H1 (cell line): ENCODE measurements around the gene TAX1BP1. TPM values are rescaled to one million over a fixed set of nuclear protein-coding genes. Genes with fewer than 3 reads are reported as not detected.

ENCODE experiments used
- CTCF ChIA-PET: fragments of 300-600 bp; sonication (Branson Sonifier 250); formaldehyde crosslinking; loops from one replicate; lab custom pipeline; 2021; ENCODE audit not compliant: partially characterized antibody; lab: Charles Lee
- POLR2A ChIA-PET: fragments of 300-600 bp; sonication (Branson Sonifier 250); formaldehyde crosslinking; loops from one replicate; lab custom pipeline; 2021; ENCODE audit warnings: inconsistent platforms; ENCODE audit not compliant: partially characterized antibody; lab: Charles Lee
- DNase-seq, 2 experiments: peaks; one replicate each; pipeline versions ENCODE4 v3.0.0 to v3.0.0-alpha.2; 2010 to 2022; ENCODE audit warnings: low spot score in 2 of 2, low read depth in 1 of 2, mixed read lengths in 1 of 2
- FAIRE-seq: peaks from 2 replicates; lab custom pipeline; 2011; peaks lifted over from hg19 to GRCh38; lab: Jason Lieb, UNC
- H2AFZ ChIP-seq: 2 replicates; pipeline ENCODE4 v1.8.1; 2012; ENCODE audit warnings: low read length, inconsistent platforms
- H2AK5ac ChIP-seq: 2 replicates; pipeline ENCODE4 v1.6.1; 2013; ENCODE audit warnings: low read depth, low read length
- H2BK120ac ChIP-seq: replicated peaks from 2 replicates; pipeline ENCODE3; 2013; ENCODE audit warnings: low read depth, low read length, inconsistent platforms
- H2BK12ac ChIP-seq: 2 replicates; pipeline ENCODE4 v1.6.1; 2013; ENCODE audit warnings: low read depth, low read length
- H2BK15ac ChIP-seq: 2 replicates; pipeline ENCODE4 v1.6.1; 2013; ENCODE audit warnings: low read length
- H2BK20ac ChIP-seq: 2 replicates; pipeline ENCODE4 v1.6.1; 2013; ENCODE audit warnings: low read length
- H2BK5ac ChIP-seq: 2 replicates; pipeline ENCODE4 v1.6.1; 2013; ENCODE audit warnings: low read depth, low read length
- H3K14ac ChIP-seq: 2 replicates; pipeline ENCODE4 v1.6.1; 2013; ENCODE audit warnings: inconsistent platforms; ENCODE audit not compliant: insufficient read length
- H3K18ac ChIP-seq: 2 replicates; pipeline ENCODE4 v1.6.1; 2013; ENCODE audit warnings: low read length; ENCODE audit errors: extremely low read depth
- H3K23ac ChIP-seq: 2 replicates; pipeline ENCODE4 v1.6.1; 2013; ENCODE audit warnings: inconsistent platforms; ENCODE audit not compliant: insufficient read length
- H3K23me2 ChIP-seq: 2 replicates; pipeline ENCODE4 v1.6.1; 2013; ENCODE audit warnings: low read depth, low read length
- H3K27ac ChIP-seq: 2 replicates; pipeline ENCODE4 v1.6.1; 2011; ENCODE audit warnings: low read depth, low read length, inconsistent platforms
- H3K27me3 ChIP-seq, 4 experiments: replicated peaks in 1 of 4; 1 replicate in 1 of 4; 2 replicates in 3 of 4; pipeline versions ENCODE4 v1.6.1 to v1.8.1; 2011 to 2013; ENCODE audit warnings: low read length in 3 of 4, mild to moderate bottlenecking in 3 of 4, inconsistent platforms in 2 of 4, mixed read lengths in 2 of 4, moderate library complexity in 1 of 4; ENCODE audit not compliant: control insufficient read depth in 3 of 4, insufficient read depth in 3 of 4; ENCODE audit errors: extremely low read depth in 1 of 4
- H3K36me3 ChIP-seq, 4 experiments: 2 replicates each; pipeline versions ENCODE4 v1.6.1 to v1.8.1; 2011 to 2013; ENCODE audit warnings: mild to moderate bottlenecking in 4 of 4, low read length in 3 of 4, moderate library complexity in 2 of 4, control low read depth in 1 of 4, inconsistent platforms in 1 of 4; ENCODE audit not compliant: insufficient read depth in 4 of 4, control insufficient read depth in 2 of 4
- H3K4ac ChIP-seq: replicated peaks from 2 replicates; pipeline ENCODE3; 2013; ENCODE audit warnings: low read length, low read depth, mixed read lengths, inconsistent platforms; ENCODE audit not compliant: insufficient read length
- H3K4me1 ChIP-seq, 4 experiments: replicated peaks in 1 of 4; 1 replicate in 1 of 4; 2 replicates in 3 of 4; pipeline versions ENCODE4 v1.6.1 to v1.8.1; 2011 to 2013; ENCODE audit warnings: low read length in 3 of 4, inconsistent platforms in 2 of 4, mixed read lengths in 1 of 4; ENCODE audit not compliant: insufficient read depth in 4 of 4, control insufficient read depth in 3 of 4
- H3K4me2 ChIP-seq, 2 experiments: 2 replicates each; pipeline versions ENCODE4 v1.6.1 to v1.8.1; 2011 to 2013; ENCODE audit warnings: low read depth in 2 of 2, low read length in 2 of 2, control low read depth in 1 of 2, inconsistent platforms in 1 of 2, mild to moderate bottlenecking in 1 of 2; ENCODE audit not compliant: insufficient read depth in 1 of 2
- H3K4me3 ChIP-seq, 4 experiments: fragments of 200-600, 300-600 bp in 1 of 4; sonication (generic), shearing (Covaris generic), sonication (Bioruptor Twin) in 1 of 4; 2 replicates each; pipeline versions ENCODE4 v1.5.1 to v1.8.1; 2011 to 2016; ENCODE audit warnings: low read length in 4 of 4, low read depth in 3 of 4, control low read depth in 2 of 4, inconsistent platforms in 2 of 4, mild to moderate bottlenecking in 2 of 4, mixed read lengths in 1 of 4, moderate library complexity in 1 of 4; ENCODE audit not compliant: insufficient read depth in 2 of 4; ENCODE audit errors: extremely low read depth in 1 of 4
- H3K56ac ChIP-seq: replicated peaks from 2 replicates; pipeline ENCODE3; 2013; ENCODE audit warnings: low read depth, mild to moderate bottlenecking, mixed read lengths, low read length, inconsistent platforms; ENCODE audit not compliant: insufficient read length
- H3K79me1 ChIP-seq: 2 replicates; pipeline ENCODE4 v1.6.1; 2013; ENCODE audit warnings: low read depth, low read length, control low read depth
- H3K79me2 ChIP-seq, 2 experiments: 2 replicates each; pipeline versions ENCODE4 v1.6.1 to v1.8.1; 2012 to 2013; ENCODE audit warnings: low read length in 2 of 2, mild to moderate bottlenecking in 2 of 2, inconsistent platforms in 1 of 2; ENCODE audit not compliant: insufficient read depth in 2 of 2, control insufficient read depth in 1 of 2
- H3K9ac ChIP-seq, 4 experiments: replicated peaks in 1 of 4; 1 replicate in 1 of 4; 2 replicates in 3 of 4; pipeline versions ENCODE4 v1.6.1 to v1.8.1; 2011 to 2013; ENCODE audit warnings: low read depth in 3 of 4, low read length in 3 of 4, control low read depth in 2 of 4, mild to moderate bottlenecking in 2 of 4, moderate library complexity in 2 of 4, inconsistent platforms in 1 of 4; ENCODE audit errors: extremely low read depth in 1 of 4
- H3K9me3 ChIP-seq, 2 experiments: 2 replicates each; pipeline versions ENCODE4 v1.6.1 to v1.8.1; 2012 to 2013; ENCODE audit warnings: mild to moderate bottlenecking in 2 of 2, moderate library complexity in 2 of 2, control low read depth in 1 of 2, inconsistent platforms in 1 of 2, low read depth in 1 of 2, low read length in 1 of 2, mixed read lengths in 1 of 2; ENCODE audit not compliant: insufficient read depth in 2 of 2
- H4K20me1 ChIP-seq, 2 experiments: replicated peaks in 1 of 2; 2 replicates each; pipeline versions ENCODE3 to v1.8.1; 2011 to 2013; ENCODE audit warnings: inconsistent platforms in 2 of 2, low read length in 2 of 2, mild to moderate bottlenecking in 1 of 2; ENCODE audit not compliant: insufficient read depth in 2 of 2, control insufficient read depth in 1 of 2
- H4K5ac ChIP-seq: 2 replicates; pipeline ENCODE4 v1.6.1; 2013; ENCODE audit warnings: low read length, low read depth, mixed read lengths, inconsistent platforms; ENCODE audit not compliant: insufficient read length
- H4K8ac ChIP-seq: 2 replicates; pipeline ENCODE4 v1.8.0; 2013; ENCODE audit warnings: mild to moderate bottlenecking, moderate library complexity, low read length, inconsistent platforms; ENCODE audit not compliant: insufficient read depth; ENCODE audit errors: extremely low read depth
- H4K91ac ChIP-seq: replicated peaks from 2 replicates; pipeline ENCODE3; 2013; ENCODE audit warnings: low read length, mixed read lengths, inconsistent platforms; ENCODE audit not compliant: insufficient read length
- SP1 ChIP-seq: IDR thresholded peaks from 2 replicates; pipeline ENCODE4 v1.6.1; 2011; ENCODE audit warnings: low read depth, low read length
- WGBS, 2 experiments: shearing (Covaris generic) in 1 of 2; methylation state at CpG; one replicate each; pipeline versions ENCODE4 v1.1.6 to v1.1.7; 2013 to 2015; ENCODE audit warnings: low lambda C conversion rate in 2 of 2, mixed read lengths in 2 of 2, inconsistent platforms in 1 of 2, low coverage in 1 of 2, missing lambda C conversion rate in 1 of 2; ENCODE audit not compliant: insufficient replicate concordance in 2 of 2, insufficient coverage in 1 of 2, insufficient read length in 1 of 2; ENCODE audit errors: extremely low coverage in 1 of 2, missing lambda C conversion rate in 1 of 2; 5-methylcytosine and 5-hydroxymethylcytosine counted together
- polyA plus RNA-seq, 7 experiments: library from polyadenylated mRNA; depleted of rRNA in 3 of 7; stranded (reverse) in 5 of 7; unstranded in 2 of 7; fragments of >200 nt in 5 of 7; fragments of 200-250 nt in 2 of 7; gene quantifications; 1 replicate in 5 of 7; 2 replicates in 1 of 7; 4 replicates in 1 of 7; pipeline versions ENCODE4 v1.2.1 to v1.2.3, GENCODE V29; 2011 to 2013; ENCODE audit warnings: missing spikeins in 2 of 7, mixed read lengths in 2 of 7
- total RNA-seq: library from RNA; stranded (reverse); fragmentation: NEBNext Ultra II Directional; extraction: Animal tissue kit (Norgen Biotek cat#: 25700); gene quantifications from 2 replicates; pipeline ENCODE4 v1.2.1, GENCODE V29; 2021

Gene TAX1BP1
- total and polyA plus RNA-seq, 2 of the 8 experiments (the other 6 are each of a cell fraction or from before 2014, with no cell fraction given): 56.0 to 62.7 TPM

- Histone ChIP-seq H2AFZ (no peak overlapping the region), H2BK120ac (no peak overlapping the region)
- TF ChIP-seq SP1: no peak
- TF ChIP-seq, all 59 proteins: peak for 0
- H3K23me2 ChIP-seq: no peaks in the 10 kb centered on the region
- H2BK20ac ChIP-seq: no peak overlapping the region
- FAIRE-seq (no peak), DNase-seq (no peak)
- no peak overlapping the region for H3K4me3 ChIP-seq
- no peak overlapping the region for H3K14ac ChIP-seq
- H4K5ac ChIP-seq: no peak overlapping the region
- CTCF ChIA-PET: interaction anchor here (0.8 to 1.9 kb wide), 11 partner anchors 10 to 1216 kb away, joined by 3 to 8 read pairs (median 3); no protein-coding TSS in a partner anchor
- H3K4me1 ChIP-seq: peaks cover 0 to 4% (median 1%) of the 10 kb centered on the region in 4 experiments; a peak in 3 of 7 replicates
- H2BK12ac ChIP-seq: no peak overlapping the region
- no peak overlapping the region for H3K56ac ChIP-seq
- H3K9ac ChIP-seq: no peak overlapping the region
- H3K9me3 ChIP-seq: no peaks in the 10 kb centered on the region
- H3K4ac ChIP-seq: no peak overlapping the region
- no peak overlapping the region for H3K23ac ChIP-seq
- H4K8ac ChIP-seq: no peak overlapping the region; the same call in 1 of the 2 replicates
- no peaks in the 10 kb centered on the region for H3K79me1 ChIP-seq
- no peak overlapping the region for H3K27ac ChIP-seq
- H3K36me3 ChIP-seq: no peaks in the 10 kb centered on the region
- no peak overlapping the region for H2BK15ac ChIP-seq
- no peak overlapping the region for H2BK5ac ChIP-seq
- no peak overlapping the region for H3K4me2 ChIP-seq
- no peaks in the 10 kb centered on the region for H3K27me3 ChIP-seq
- POLR2A ChIA-PET: interaction anchor here (1.0 kb wide), 1 partner anchor 10 kb away, joined by 3 read pairs; no protein-coding TSS in a partner anchor
- H3K79me2 ChIP-seq: no peaks in the 10 kb centered on the region
- no peak overlapping the region for H4K91ac ChIP-seq
- 86% methylated on average over 10 of the region's 10 CpGs; no CpG with 5 or more reads in 1 of the 2 experiments for WGBS, 2 experiments
- H2AK5ac ChIP-seq: no peak overlapping the region
- no peaks in the 10 kb centered on the region for H4K20me1 ChIP-seq
- no peak overlapping the region for H3K18ac ChIP-seq
Observed at GRCh38 chr7:27839099-27839498, 99.1 kb downstream of the TAX1BP1 start.
